PC-9 (cell line): Measurements from ENCODE around the gene CCR9.

Experiments
- EZH2 ChIP-seq: fragments of 200-600 bp; sonication (generic); IDR thresholded peaks from 2 replicates; pipeline ENCODE4 v1.8.0; 2017; ENCODE audit warnings: antibody characterized with exemption, low read depth
- TF ChIP-seq, protein P1 (sequence below): fragments of 200-600 bp; sonication (generic); conservative IDR thresholded peaks from 2 replicates; pipeline ENCODE4 v1.6.1; 2017; ENCODE audit warnings: mixed run types, antibody characterized with exemption, mild to moderate bottlenecking, moderate library complexity

DNA sequence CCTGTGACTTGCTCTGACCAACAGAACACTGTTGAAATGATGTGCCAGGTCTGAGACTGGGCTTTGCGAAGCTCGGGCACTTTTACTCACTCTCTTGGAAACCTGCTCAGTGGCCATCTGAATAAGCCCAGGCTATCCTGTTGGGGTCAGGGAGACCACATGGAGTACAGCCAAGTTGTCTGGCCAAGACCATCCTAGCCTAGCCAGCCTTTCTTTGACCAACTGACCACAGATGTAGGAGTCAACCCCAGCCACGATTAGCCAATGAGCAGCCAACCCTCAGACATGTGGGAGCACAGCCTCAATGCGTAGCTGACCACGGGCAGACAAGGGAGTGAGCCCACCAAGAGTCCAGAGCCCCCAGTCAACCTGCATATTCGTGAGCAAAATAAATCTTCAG, 26.1 kb downstream of the CCR9 start:
- no peak for TF ChIP-seq EZH2
- TF ChIP-seq, protein P1, sequence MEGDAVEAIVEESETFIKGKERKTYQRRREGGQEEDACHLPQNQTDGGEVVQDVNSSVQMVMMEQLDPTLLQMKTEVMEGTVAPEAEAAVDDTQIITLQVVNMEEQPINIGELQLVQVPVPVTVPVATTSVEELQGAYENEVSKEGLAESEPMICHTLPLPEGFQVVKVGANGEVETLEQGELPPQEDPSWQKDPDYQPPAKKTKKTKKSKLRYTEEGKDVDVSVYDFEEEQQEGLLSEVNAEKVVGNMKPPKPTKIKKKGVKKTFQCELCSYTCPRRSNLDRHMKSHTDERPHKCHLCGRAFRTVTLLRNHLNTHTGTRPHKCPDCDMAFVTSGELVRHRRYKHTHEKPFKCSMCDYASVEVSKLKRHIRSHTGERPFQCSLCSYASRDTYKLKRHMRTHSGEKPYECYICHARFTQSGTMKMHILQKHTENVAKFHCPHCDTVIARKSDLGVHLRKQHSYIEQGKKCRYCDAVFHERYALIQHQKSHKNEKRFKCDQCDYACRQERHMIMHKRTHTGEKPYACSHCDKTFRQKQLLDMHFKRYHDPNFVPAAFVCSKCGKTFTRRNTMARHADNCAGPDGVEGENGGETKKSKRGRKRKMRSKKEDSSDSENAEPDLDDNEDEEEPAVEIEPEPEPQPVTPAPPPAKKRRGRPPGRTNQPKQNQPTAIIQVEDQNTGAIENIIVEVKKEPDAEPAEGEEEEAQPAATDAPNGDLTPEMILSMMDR, result no peak
